Activated T-helper 17 cell treated with anti-CD3 and anti-CD28 coated beads, Interleukin-2, amount 50 U/mL, for 72 hours (primary cell): ENCODE results near the gene MAP4K1. TPM values are rescaled to one million over a fixed set of nuclear protein-coding genes. Genes with fewer than 3 reads are reported as not detected.
"Not testable (repeated sequence)": the region's sequence is repeated elsewhere in the genome, so short reads cannot be mapped to it uniquely, and the experiment has no call there.

ENCODE experiments used
- ATAC-seq: fragments of 150-1000 bp; cut with Tn5 transposase; replicated peaks from 2 replicates; pipeline ENCODE4 v1.10.0; 2021; ENCODE audit warnings: mild to moderate bottlenecking, moderate library complexity
- H3K27ac Mint-ChIP-seq: one replicate; pipeline ENCODE4 v1.8.0; 2022; ENCODE audit warnings: mixed read lengths
- H3K27me3 Mint-ChIP-seq: one replicate; pipeline ENCODE4 v1.8.0; 2022; ENCODE audit warnings: mixed read lengths
- H3K36me3 Mint-ChIP-seq: one replicate; pipeline ENCODE4 v1.8.0; 2022; ENCODE audit warnings: low read depth, mild to moderate bottlenecking, mixed read lengths
- H3K4me1 Mint-ChIP-seq: one replicate; pipeline ENCODE4 v1.8.0; 2022; ENCODE audit warnings: mixed read lengths
- H3K4me3 Mint-ChIP-seq: one replicate; pipeline ENCODE4 v1.8.0; 2022; ENCODE audit warnings: mild to moderate bottlenecking, mixed read lengths
- H3K9me3 Mint-ChIP-seq: one replicate; pipeline ENCODE4 v1.8.0; 2022; ENCODE audit warnings: mixed read lengths
- total RNA-seq, 2 donors: library from RNA; stranded (reverse); gene quantifications; one replicate each; pipeline ENCODE4 v1.2.3, GENCODE V29; 2022

Gene MAP4K1
- total RNA-seq, 2 donors from 2014 or later: 310 to 354 TPM

DNA sequence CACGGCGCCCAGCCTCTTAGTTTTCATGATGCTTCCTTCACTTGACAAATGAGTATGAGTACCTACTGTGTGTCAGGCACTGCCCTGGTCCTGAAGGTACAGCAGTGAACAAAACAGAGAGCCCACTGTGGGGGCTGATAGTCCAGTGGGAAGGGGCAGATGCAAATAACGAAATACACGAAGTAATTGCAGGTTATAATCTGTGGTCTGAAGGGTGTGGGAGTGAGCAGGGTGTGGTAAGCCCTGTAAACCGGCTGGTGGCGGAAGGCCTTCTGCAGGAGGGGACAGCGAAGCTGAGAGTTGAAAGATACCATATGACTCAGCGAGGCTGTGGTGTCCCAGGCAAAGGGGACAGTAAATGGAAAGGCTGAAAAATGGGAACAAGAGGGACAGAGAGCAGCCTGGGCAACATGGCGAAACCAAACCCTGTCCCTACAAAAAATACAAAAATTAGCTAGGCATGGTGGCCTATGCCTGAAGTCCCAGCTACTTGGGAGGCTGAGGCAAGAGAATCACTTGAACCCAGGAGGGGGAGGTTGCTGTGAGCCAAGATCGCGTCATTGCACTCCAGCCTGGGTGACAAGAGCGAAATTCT, 60.5 kb downstream of the MAP4K1 start:
- Mint-ChIP-seq H3K36me3 (peaks cover 18% of the 10 kb centered on the region), H3K27me3 (no peaks in the 10 kb centered on the region), H3K27ac (peak overlapping the region; percentile 31), H3K4me1 (peaks cover 37% of the 10 kb centered on the region), H3K9me3 (no peaks in the 10 kb centered on the region), H3K4me3 (peak overlapping the region; percentile 56)
- ATAC-seq: peak; percentile 73

DNA sequence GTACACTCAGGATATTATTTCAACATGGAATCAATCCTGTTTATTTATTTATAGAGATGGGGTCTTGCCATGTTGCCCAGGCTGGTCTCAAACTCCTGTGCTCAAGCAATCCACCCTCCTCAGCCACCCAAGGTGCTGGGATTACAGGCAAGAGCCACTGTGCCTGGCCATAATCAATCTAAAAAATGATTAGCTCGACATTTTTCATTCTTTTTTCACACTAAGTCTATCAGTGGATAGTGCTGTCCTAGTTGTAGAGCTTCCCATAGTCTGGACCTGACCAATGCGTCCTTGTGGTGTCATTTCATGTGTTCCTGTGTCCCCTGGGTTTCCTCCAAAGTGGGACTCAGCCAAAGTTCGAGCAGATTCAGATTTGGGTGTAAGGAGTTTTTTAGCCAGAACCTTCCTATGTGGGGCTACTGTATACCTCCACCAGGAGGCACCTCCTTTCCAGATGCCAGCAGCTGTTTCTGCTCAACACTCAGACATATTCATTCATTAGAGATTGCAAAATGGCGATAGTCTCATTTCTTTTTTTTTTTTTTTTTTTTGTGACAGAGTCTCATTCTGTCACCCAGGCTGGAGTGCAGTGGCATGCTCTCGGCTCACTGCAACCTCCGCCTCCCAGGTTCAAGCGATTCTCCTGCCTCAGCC, 61.1 kb downstream of the MAP4K1 start:
- Mint-ChIP-seq H3K27me3 (no peaks in the 10 kb centered on the region), H3K36me3 (peaks cover 11% of the 10 kb centered on the region), H3K9me3 (no peaks in the 10 kb centered on the region), H3K4me3 (peak overlapping the region; percentile 56), H3K27ac (peak overlapping the region; percentile 31), H3K4me1 (peaks cover 33% of the 10 kb centered on the region)
- no peak for ATAC-seq

DNA sequence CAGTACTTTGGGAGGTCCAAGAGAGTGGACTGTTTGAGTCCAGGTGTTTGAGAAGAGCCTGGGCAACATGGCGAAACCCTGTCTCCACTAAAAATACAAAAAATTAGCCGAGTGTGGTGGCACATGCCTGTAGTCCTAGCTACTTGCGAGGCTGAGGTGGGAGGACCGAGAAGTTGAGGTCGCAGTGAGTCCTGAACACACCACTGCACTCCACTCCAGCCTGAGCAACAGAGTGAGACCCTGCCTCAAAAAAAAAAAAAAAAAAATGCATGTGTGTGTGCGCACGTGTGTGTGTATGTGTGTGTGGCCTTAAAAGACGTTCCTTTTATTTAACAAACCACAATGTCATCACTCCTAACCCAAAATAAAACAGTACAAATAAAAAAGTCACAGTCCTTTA, 62.6 kb downstream of the MAP4K1 start:
- no peaks in the 10 kb centered on the region for H3K9me3 Mint-ChIP-seq
- no peak for ATAC-seq
- H3K4me1 Mint-ChIP-seq: peaks cover 36% of the 10 kb centered on the region
- no peak overlapping the region for H3K27ac Mint-ChIP-seq
- peak overlapping the region; percentile 2 for H3K4me3 Mint-ChIP-seq
- H3K27me3 Mint-ChIP-seq: no peaks in the 10 kb centered on the region
- peaks cover 13% of the 10 kb centered on the region for H3K36me3 Mint-ChIP-seq

DNA sequence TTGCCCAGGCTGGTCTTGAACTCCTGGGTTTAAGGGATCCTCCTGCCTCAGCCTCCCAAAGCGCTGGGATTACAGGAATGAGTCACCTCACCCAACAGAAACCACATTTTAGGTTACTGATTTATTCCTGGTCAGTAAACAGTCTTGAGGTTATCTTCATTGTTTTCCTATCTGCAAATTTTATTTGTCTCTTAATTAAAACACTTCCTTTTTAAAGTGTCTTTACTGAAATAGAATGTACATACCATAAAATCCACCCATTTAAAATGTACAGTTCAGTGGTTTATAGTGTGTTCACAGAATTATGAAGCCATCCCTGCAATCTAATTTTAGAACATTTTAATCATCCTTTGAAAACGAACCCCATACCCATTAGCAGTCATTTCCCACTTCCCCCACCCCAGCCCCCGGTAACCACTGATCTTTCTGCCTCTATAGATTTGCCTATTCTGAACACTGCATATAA, 63.0 kb downstream of the MAP4K1 start:
- peaks cover 10% of the 10 kb centered on the region for H3K36me3 Mint-ChIP-seq
- peak overlapping the region; percentile 2 for H3K4me3 Mint-ChIP-seq
- H3K27ac Mint-ChIP-seq: no peak overlapping the region
- no peaks in the 10 kb centered on the region for H3K9me3 Mint-ChIP-seq
- ATAC-seq: no peak
- H3K27me3 Mint-ChIP-seq: no peaks in the 10 kb centered on the region
- H3K4me1 Mint-ChIP-seq: peaks cover 31% of the 10 kb centered on the region

DNA sequence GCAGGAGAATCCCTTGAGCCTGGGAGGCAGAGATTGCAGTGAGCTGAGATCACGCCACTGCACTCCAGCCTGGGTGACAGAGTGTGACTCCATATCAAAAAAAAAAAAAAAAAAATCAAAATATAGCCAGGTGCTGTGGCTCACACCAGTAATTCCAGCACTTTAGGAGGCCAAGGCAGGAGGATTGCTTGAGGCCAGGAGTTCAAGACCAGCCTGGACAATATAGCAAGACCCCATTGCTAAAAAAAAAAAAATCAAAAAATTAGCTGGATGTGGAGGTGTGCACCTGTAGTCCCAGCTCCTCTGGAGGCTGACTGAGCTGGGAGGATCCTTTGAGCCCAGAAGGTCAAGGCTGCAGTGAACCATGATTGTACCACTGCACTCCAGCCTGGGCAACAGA, 64.5 kb downstream of the MAP4K1 start:
- ATAC-seq, H3K27ac Mint-ChIP-seq, H3K27me3 Mint-ChIP-seq, H3K4me3 Mint-ChIP-seq, H3K9me3 Mint-ChIP-seq, H3K36me3 Mint-ChIP-seq: not testable (repeated sequence)
- peaks cover 24% of the 10 kb centered on the region for H3K4me1 Mint-ChIP-seq

DNA sequence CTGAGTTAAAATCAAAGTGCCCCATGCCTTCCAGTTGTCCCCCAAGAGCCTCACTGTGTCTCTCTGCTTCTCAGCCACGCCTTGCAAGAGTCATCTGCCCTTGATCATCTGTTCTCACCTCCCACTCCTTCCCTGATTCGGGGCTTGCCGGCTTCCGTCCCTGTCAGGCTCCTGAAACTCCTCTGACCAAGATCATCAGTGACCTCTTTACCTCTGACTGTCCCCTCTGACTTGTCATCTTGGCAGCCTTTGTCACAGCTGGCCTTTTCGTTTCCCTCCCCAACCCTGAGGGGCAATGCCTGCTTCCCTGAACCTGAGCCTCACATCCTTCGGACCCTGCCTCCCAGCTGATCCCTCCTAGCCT, 66.3 kb downstream of the MAP4K1 start:
- Mint-ChIP-seq H3K4me1 (peaks cover 16% of the 10 kb centered on the region), H3K9me3 (no peaks in the 10 kb centered on the region), H3K4me3 (peak overlapping the region; percentile 20), H3K36me3 (peaks cover 8% of the 10 kb centered on the region), H3K27ac (peak overlapping the region; percentile 3), H3K27me3 (no peaks in the 10 kb centered on the region)
- ATAC-seq: peak; percentile 97

DNA sequence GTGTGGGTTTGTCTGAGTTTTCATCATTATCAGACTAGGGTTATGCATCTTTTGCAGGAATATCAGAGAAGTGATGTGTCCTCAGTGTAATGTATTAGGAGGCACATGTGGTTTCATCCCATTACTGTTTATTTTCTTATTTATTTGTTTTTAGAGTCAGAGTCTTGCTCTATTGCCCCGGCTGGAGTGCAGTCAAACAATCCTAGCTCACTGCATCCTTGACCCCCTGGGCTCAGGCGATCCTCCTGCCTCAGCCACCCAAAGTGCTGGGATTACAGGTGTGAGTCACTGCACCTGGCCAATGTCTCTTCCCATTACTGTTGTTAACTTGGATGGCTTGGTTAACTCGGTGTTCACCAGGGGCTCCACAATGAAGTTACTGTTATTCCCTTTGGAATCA, 67.4 kb downstream of the MAP4K1 start:
- Mint-ChIP-seq H3K27ac (no peak overlapping the region), H3K9me3 (no peaks in the 10 kb centered on the region), H3K4me1 (peaks cover 16% of the 10 kb centered on the region), H3K27me3 (no peaks in the 10 kb centered on the region), H3K4me3 (no peak overlapping the region), H3K36me3 (peaks cover 8% of the 10 kb centered on the region)
- no peak for ATAC-seq

DNA sequence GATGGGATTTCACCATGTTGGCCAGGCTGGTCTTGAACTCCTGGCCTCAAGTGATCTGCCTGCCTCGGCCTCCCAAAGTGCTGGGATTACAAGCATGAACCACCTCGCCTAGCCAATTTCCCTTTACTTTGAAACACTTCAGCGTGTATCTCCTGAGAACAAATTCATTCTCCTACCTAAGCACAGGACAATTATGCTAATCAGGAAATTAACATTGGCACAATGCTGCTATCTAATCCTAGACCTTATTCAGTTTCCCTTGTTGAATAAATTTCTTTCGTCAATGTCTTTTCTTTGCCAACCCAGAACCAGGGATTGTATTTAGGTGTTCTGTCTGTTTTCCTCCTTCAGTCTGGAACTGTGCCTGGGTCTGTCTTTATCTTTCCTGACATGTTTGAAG, 67.8 kb downstream of the MAP4K1 start:
- no peak overlapping the region for H3K4me3 Mint-ChIP-seq
- H3K27ac Mint-ChIP-seq: no peak overlapping the region
- H3K27me3 Mint-ChIP-seq: no peaks in the 10 kb centered on the region
- no peak for ATAC-seq
- H3K36me3 Mint-ChIP-seq: peaks cover 8% of the 10 kb centered on the region
- H3K9me3 Mint-ChIP-seq: no peaks in the 10 kb centered on the region
- peaks cover 15% of the 10 kb centered on the region for H3K4me1 Mint-ChIP-seq

DNA sequence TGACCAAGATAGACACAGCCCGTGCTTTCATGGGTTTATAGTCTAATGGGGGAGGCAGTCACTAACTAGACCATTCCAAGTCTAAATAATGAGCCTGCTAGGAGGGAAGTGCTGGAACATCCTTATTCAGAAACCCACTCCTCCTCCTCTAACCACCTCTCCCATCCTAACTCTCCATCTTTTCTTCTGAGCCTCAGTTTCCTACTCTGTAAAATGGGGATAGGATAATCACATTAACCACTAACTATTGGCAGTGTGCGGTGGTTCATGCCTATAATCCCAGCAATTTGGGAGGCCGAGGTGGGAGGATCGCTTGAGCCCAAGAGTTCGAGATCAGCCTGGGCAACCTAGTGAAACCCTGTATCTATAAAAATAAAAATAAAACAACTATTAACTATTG, 68.7 kb downstream of the MAP4K1 start:
- Mint-ChIP-seq H3K36me3 (peaks cover 8% of the 10 kb centered on the region), H3K9me3 (no peaks in the 10 kb centered on the region), H3K4me1 (peaks cover 18% of the 10 kb centered on the region), H3K27ac (no peak overlapping the region), H3K27me3 (no peaks in the 10 kb centered on the region), H3K4me3 (no peak overlapping the region)
- no peak for ATAC-seq

DNA sequence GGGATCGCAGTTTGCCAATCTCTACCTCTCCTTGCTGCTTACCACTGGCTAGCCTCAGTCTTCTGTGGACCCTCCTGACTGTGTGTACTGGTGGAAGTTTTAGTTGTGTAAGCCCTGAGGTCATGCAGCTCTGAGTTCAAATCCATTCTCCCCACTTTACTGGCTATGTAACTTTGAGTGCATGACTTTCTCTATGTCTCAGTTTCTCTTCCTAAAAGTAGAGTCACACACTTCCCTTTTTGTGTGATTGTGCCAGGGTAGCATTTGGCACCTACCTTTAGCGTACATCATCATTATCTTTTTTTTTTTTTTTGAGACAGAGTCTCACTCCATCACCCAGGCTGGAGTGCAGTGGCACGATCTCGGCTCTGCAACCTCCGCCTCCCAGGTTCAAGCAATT, 70.3 kb downstream of the MAP4K1 start:
- no peaks in the 10 kb centered on the region for H3K9me3 Mint-ChIP-seq
- H3K36me3 Mint-ChIP-seq: peaks cover 8% of the 10 kb centered on the region
- peaks cover 17% of the 10 kb centered on the region for H3K4me1 Mint-ChIP-seq
- H3K27me3 Mint-ChIP-seq: no peaks in the 10 kb centered on the region
- ATAC-seq: no peak
- H3K4me3 Mint-ChIP-seq: no peak overlapping the region
- no peak overlapping the region for H3K27ac Mint-ChIP-seq

DNA sequence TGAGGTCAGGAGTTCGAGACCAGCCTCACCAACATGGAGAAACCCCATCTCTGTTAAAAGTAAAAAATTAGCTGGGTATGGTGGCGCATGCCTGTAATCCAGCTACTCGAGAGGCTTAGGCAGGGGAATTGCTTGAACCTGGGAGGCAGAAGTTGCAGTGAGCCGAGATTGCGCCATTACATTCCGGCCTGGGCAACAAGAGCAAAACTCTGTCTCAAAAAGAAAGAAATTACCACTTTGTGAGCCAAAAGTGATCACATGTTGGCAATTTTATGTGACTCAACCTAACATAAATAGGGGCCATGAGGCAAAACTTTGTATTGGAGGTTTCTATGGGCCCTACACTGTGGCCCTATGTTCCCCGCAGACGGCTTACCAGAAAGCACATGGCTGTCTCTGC, 72.2 kb downstream of the MAP4K1 start:
- no peak for ATAC-seq
- Mint-ChIP-seq H3K9me3 (no peaks in the 10 kb centered on the region), H3K4me1 (peaks cover 10% of the 10 kb centered on the region), H3K4me3 (no peak overlapping the region), H3K27me3 (no peaks in the 10 kb centered on the region), H3K36me3 (peaks cover 6% of the 10 kb centered on the region), H3K27ac (no peak overlapping the region)

DNA sequence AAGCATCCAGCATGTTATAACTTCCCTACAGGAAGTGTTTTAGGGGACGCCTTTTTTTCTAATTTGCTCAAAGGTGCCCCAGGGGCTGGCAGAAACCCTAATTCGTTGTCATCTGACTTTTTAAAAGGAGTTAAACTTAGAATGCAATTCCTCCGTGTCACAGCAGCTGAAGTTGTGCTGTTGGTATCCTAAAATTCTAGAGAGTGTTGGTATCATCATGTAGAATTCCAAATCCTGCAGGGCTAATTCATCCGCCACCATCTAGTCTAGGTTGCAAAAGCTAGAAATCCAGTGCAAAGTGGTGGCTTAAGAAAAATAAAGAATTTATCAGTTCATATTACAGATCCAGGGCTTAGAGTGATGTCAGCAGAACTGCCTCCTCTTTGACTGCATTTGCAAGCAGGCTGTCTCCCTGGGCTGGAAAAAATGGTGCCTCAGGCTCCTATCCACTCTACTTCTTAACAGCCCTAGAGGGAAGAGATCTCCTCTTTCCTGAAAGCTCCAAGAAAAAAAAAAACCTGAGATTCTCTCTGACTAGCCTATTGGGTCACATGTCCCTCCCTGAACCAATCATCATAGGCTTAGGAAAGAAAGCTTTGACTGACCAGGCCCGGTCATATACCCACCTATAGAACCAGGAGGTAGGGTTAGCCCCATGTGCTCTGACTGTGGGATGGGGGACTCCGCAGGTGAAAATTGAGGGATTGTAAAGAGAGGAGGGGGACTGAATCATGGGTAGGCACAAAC, 73.0 kb downstream of the MAP4K1 start:
- Mint-ChIP-seq H3K27ac (peak overlapping the region; percentile 47), H3K36me3 (no peaks in the 10 kb centered on the region), H3K4me3 (peak overlapping the region; percentile 60), H3K4me1 (peaks cover 10% of the 10 kb centered on the region), H3K27me3 (no peaks in the 10 kb centered on the region), H3K9me3 (no peaks in the 10 kb centered on the region)
- no peak for ATAC-seq

DNA sequence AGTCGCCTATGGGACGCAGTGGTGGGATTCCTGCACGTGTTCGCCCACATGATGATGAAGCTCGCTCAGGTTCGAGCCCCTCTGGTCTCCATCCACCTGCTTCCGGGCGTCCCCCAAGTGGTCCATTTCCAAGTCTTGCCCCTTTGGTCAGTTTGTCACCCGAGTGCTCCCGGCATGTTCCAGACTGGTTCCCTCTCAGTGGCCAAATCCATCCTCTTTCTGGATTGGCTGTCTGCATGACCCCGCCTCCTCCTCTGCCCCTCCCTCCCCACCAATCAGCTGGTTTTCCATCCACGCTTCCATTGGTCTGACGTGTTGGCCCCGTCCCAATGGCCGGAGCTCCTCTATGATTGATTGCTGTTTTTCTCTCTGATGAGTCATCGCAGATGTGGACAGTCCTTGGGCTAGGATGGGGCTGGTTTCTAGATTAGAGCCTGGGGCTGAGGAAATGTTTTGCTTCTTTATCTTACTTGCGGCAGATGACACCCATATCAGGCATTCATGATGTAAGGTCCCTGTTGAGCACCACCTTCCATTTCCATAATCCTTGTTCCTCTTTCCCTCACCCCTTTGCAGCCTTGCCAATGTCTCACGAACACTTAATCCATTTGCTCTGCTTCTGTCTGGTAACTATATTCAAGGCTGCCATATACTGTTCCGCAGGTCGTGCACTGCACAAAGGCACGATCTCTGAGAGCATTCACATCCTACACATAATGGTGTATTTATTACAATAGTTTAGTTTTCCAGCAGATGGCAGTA, 73.8 kb downstream of the MAP4K1 start:
- H3K9me3 Mint-ChIP-seq: no peaks in the 10 kb centered on the region
- H3K27me3 Mint-ChIP-seq: no peaks in the 10 kb centered on the region
- peak overlapping the region; percentile 60 for H3K4me3 Mint-ChIP-seq
- peaks cover under 1% of the 10 kb centered on the region for H3K36me3 Mint-ChIP-seq
- peak; percentile 90 for ATAC-seq
- peak overlapping the region; percentile 47 for H3K27ac Mint-ChIP-seq
- peaks cover 10% of the 10 kb centered on the region for H3K4me1 Mint-ChIP-seq

DNA sequence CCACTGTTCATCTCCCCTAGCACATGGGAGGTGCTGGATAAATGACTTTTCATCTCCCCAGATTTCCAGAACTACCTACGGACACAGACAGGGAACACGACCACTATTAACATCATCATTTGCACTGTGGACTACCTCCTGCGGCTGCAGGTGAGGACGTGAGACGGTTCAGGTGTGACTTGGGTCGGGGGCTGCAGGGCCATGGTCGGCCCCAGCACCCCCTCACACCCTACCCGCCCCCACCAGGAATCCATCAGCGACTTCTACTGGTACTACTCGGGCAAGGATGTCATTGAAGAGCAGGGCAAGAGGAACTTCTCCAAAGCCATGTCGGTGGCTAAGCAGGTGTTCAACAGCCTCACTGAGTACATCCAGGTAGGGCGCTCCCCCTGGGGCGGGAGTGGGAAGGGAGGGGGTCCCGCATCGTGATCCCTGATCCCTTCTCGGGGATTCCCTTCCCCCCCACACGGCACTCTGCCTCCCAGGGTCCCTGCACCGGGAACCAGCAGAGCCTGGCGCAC, 74.4 kb downstream of the MAP4K1 start:
- no peaks in the 10 kb centered on the region for H3K9me3 Mint-ChIP-seq
- H3K4me1 Mint-ChIP-seq: peaks cover 17% of the 10 kb centered on the region
- H3K36me3 Mint-ChIP-seq: peaks cover 7% of the 10 kb centered on the region
- no peaks in the 10 kb centered on the region for H3K27me3 Mint-ChIP-seq
- no peak for ATAC-seq
- no peak overlapping the region for H3K27ac Mint-ChIP-seq
- H3K4me3 Mint-ChIP-seq: no peak overlapping the region
